AG08395 (cell line): Measurements from ENCODE around the gene ITCH.

Experiments used
- DNase-seq: peaks from one replicate; pipeline ENCODE4 v3.0.0; 2012; ENCODE audit warnings: mixed read lengths, low spot score

ITCH gene

GRCh38 chr20:34553366-34553867 lies 190.3 kb downstream of the ITCH start:
- DNase-seq = no peak

- DNase-seq = no peak
Measured at GRCh38 chr20:34557936-34558319, 194.9 kb downstream of the ITCH start.

- DNase-seq = peak; percentile 98
Measured at GRCh38 chr20:34558320-34559218, 195.5 kb downstream of the ITCH start, which contains the start of gene MAP1LC3A. Gene MAP1LC3A (plus strand): TSS chr20:34558718. CDS start chr20:34558869, 151 bp downstream.

GRCh38 chr20:34559311-34560140 lies 196.5 kb downstream of the ITCH start:
- no peak for DNase-seq

- DNase-seq = no peak
Measured at GRCh38 chr20:34560141-34560523, 197.1 kb downstream of the ITCH start.

- DNase-seq = no peak
Measured at GRCh38 chr20:34560614-34561013, 197.5 kb downstream of the ITCH start.
